Psoas muscle (tissue), 8 donors: ENCODE results near the gene HECA. TPM values are rescaled to one million over a fixed set of nuclear protein-coding genes. Genes with fewer than 3 reads are reported as not detected.
"Not testable (repeated sequence)": the region's sequence is repeated elsewhere in the genome, so short reads cannot be mapped to it uniquely, and the experiment has no call there.

Experiments used
- ATAC-seq, 4 donors: fragments of 200-7000 bp; cut with Tn5 transposase; one replicate each; pipeline ENCODE4 v1.9.1; 2020; ENCODE audit warnings: moderate library complexity in 3 of 4, mild to moderate bottlenecking in 2 of 4
- DNase-seq, 2 donors: peaks; one replicate each; pipeline ENCODE4 v3.0.0-alpha.2; 2020
- H3K27ac ChIP-seq: fragments of 200-600 bp; one replicate; pipeline ENCODE4 v1.8.0; 2022
- H3K27me3 ChIP-seq, 3 donors: fragments of 200-600 bp in 1 of 3; one replicate each; pipeline versions ENCODE4 v1.6.1 to v1.8.0; 2013 to 2022; ENCODE audit warnings: low read length in 2 of 3, mild to moderate bottlenecking in 2 of 3, moderate library complexity in 1 of 3; ENCODE audit not compliant: insufficient read depth in 3 of 3
- H3K36me3 ChIP-seq, 2 donors: fragments of 200-600 bp in 1 of 2; one replicate each; pipeline versions ENCODE4 v1.6.1 to v1.8.0; 2013 to 2022; ENCODE audit warnings: low read depth in 1 of 2, mild to moderate bottlenecking in 1 of 2, moderate library complexity in 1 of 2; ENCODE audit not compliant: insufficient read depth in 1 of 2
- H3K4me1 ChIP-seq: fragments of 200-600 bp; one replicate; pipeline ENCODE4 v1.8.0; 2022
- H3K4me3 ChIP-seq: fragments of 200-600 bp; one replicate; pipeline ENCODE4 v1.8.0; 2022; ENCODE audit warnings: mild to moderate bottlenecking
- H3K9me3 ChIP-seq: fragments of 200-600 bp; one replicate; pipeline ENCODE4 v1.8.0; 2022
- WGBS, 3 donors: extraction: QIAGEN DNeasy Blood & Tissue Kit; methylation state at CpG; one replicate each; pipeline versions ENCODE4 v1.1.6 to v1.1.7; 2013; 5-methylcytosine and 5-hydroxymethylcytosine counted together
- intact Hi-C, 2 donors: fragments of 100-400 bp; cut with DNase I; formaldehyde crosslinking; loops; one replicate each; pipeline versions ENCODE4 v1.11.0 to v1.14.2; 2022
- polyA plus RNA-seq, 3 donors: library from polyadenylated mRNA; stranded (reverse); fragments of 200-250 nt; gene quantifications; one replicate each; pipeline ENCODE4 v1.2.3, GENCODE V29; 2013
- total RNA-seq, 4 donors: library from RNA; stranded (reverse); fragmentation: NEBNext Ultra II Directional in 2 of 4; extraction: Animal tissue kit (Norgen Biotek cat#: 25700) in 2 of 4; gene quantifications; one replicate each; pipeline versions ENCODE4 v1.2.1 to v1.2.4, GENCODE V29; 2021 to 2023
- TF ChIP-seq, protein P1 (sequence below): fragments of 200-600 bp; IDR thresholded peaks from one replicate; pipeline ENCODE4 v1.8.0; 2022; ENCODE audit warnings: antibody characterized with exemption
- donor health status: healthy with polysubstance abuse.
- donor health status: DM: no; HTN: no; CAD: no; lungs with moderate emphysema.
- donor health status: Bipolar disorder and iron deficiency.
- donor health status: healthy.
- donor health status: DM: yes; HTN: yes; CAD: no.
- donor health status: DM: no; HTN: no; CAD: no.
- donor health status: DM: no; HTN: no; CAD: no.
- donor health status: DM: yes; HTN: yes; CAD: no.

HECA gene
- total and polyA plus RNA-seq, 7 donors, result 4.5 to 39.7 (median 32.5) TPM

DNA sequence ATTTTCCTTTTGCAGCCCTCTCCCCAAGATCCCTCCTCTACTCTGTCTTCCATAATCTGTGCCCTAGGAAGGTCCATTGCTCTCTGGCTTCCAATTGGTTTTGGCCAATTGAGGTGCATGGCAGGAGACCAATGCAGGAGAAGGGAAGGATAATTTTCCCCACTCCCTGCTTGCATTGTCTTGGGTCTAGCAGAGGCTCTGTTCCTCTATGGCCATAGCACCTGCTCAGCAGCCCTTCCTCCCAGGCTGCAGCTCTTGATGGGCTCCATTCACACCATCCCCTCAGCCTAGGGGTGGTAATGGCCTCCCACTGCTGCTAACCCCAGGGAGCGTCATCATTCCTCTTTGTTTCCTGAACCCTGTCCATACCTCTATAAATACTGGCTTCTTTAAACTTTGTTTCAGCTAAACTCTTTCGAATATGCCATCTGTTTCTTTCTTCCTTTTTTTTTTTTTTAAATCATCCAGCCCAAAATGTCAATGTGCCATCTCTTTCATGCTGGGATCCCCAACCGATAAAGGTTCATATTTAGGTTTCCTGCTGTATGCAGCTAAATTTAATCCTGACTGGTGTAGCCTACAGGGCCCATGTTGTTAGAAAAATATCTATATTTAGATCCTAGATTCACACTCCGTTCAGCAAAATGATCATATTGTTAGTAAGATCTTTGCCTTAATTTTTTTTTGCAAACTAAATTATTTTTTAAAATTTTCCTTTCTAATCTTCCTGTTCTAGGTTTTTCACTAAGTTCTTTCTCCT lies 63.8 kb downstream of the HECA start:
- no peaks in the 10 kb centered on the region for H3K36me3 ChIP-seq
- H3K4me3 ChIP-seq, result no peak overlapping the region
- 51 to 63% (median 59%) methylated on average over 4 of the region's 4 CpGs for WGBS, 3 donors
- no peaks in the 10 kb centered on the region for H3K9me3 ChIP-seq
- no peaks in the 10 kb centered on the region for H3K27me3 ChIP-seq
- no peaks in the 10 kb centered on the region for H3K4me1 ChIP-seq
- DNase-seq (no peak), ATAC-seq (peak in 2 of 4 donors; percentile 57 to 64)
- TF ChIP-seq, protein P1, sequence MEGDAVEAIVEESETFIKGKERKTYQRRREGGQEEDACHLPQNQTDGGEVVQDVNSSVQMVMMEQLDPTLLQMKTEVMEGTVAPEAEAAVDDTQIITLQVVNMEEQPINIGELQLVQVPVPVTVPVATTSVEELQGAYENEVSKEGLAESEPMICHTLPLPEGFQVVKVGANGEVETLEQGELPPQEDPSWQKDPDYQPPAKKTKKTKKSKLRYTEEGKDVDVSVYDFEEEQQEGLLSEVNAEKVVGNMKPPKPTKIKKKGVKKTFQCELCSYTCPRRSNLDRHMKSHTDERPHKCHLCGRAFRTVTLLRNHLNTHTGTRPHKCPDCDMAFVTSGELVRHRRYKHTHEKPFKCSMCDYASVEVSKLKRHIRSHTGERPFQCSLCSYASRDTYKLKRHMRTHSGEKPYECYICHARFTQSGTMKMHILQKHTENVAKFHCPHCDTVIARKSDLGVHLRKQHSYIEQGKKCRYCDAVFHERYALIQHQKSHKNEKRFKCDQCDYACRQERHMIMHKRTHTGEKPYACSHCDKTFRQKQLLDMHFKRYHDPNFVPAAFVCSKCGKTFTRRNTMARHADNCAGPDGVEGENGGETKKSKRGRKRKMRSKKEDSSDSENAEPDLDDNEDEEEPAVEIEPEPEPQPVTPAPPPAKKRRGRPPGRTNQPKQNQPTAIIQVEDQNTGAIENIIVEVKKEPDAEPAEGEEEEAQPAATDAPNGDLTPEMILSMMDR, result no peak
- no peak overlapping the region for H3K27ac ChIP-seq
- intact Hi-C loops, result no loop called here

DNA sequence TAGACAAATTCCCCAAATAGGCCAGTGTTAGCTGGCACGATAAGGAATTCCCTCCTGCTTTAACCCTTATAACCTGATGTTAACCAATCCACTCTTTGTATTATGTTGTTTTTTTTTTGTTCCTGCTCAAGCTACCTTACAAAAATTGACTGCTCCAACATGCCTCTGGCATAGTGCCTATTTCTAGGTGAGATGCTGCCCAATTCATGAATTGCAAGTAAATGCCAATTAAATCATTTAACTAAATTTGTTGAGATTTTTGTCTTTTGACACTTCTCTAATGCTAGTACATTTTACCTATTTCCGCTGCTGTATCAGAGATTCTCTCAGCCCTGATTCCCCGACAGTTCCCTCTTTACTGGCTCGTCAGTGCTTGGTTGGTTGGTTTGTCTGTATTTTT lies 66.5 kb downstream of the HECA start:
- TF ChIP-seq, protein P1, result no peak
- no peaks in the 10 kb centered on the region for H3K4me1 ChIP-seq
- ATAC-seq (no peak), DNase-seq (no peak)
- H3K4me3 ChIP-seq, result no peak overlapping the region
- 93 to 95% (median 94%) methylated on average over 4 of the region's 4 CpGs for WGBS, 3 donors
- H3K27me3 ChIP-seq, result no peaks in the 10 kb centered on the region
- no peak overlapping the region for H3K27ac ChIP-seq
- intact Hi-C loops, result no loop called here
- no peaks in the 10 kb centered on the region for H3K36me3 ChIP-seq
- peaks cover 8% of the 10 kb centered on the region for H3K9me3 ChIP-seq

DNA sequence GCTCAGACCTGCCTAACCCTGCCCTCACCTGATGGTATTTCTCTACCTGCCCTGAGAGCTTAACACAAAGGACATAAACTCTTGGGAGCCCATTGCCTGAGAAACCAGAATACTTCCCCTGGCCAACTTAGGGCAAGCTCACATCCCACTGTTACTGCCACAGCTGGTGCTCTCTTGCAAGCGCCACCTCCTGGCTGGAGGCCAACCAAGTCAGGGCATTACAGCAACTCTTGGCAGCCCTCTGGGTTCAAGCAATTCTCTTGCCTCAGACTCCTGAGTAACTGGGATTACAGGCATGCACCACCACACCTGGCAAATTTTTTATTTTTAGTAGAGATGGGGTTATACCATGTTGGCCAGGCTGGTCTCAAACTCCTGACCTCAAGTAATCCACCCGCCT lies 70.1 kb downstream of the HECA start:
- no peaks in the 10 kb centered on the region for H3K4me1 ChIP-seq
- no peaks in the 10 kb centered on the region for H3K36me3 ChIP-seq
- H3K27ac ChIP-seq, result no peak overlapping the region
- H3K9me3 ChIP-seq, result peaks cover 14% of the 10 kb centered on the region
- H3K4me3 ChIP-seq, result no peak overlapping the region
- 89 to 95% (median 91%) methylated on average over 2 of the region's 2 CpGs for WGBS, 3 donors
- DNase-seq (no peak), ATAC-seq (peak in 1 of 4 donors; percentile 37)
- TF ChIP-seq, protein P1, result no peak
- H3K27me3 ChIP-seq, result no peaks in the 10 kb centered on the region
- intact Hi-C loops, result no loop called here

DNA sequence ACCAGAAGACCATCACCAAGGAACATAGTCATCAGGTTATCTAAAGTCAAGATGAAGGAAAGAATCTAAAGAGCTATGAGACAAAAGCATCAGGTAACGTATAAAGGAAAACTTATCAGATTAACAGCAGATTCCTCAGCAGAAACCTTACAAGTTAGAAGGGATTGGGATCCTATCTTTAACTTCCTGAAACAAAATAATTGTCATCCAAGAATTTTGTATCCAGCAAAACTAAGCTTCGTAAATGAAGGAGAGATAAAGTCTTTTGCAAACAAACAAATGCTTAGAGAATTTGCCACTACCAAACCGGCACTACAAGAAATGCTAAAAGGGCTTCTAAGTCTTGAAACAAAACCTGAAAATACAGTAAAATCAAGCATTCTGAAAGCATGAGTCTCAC lies 71.0 kb downstream of the HECA start:
- ATAC-seq (no peak), DNase-seq (no peak)
- Histone ChIP-seq H3K4me3 (no peak overlapping the region), H3K9me3 (peaks cover 19% of the 10 kb centered on the region), H3K4me1 (no peaks in the 10 kb centered on the region), H3K27ac (no peak overlapping the region), H3K36me3 (no peaks in the 10 kb centered on the region), H3K27me3 (no peaks in the 10 kb centered on the region)
- intact Hi-C loops, result no loop called here
- TF ChIP-seq, protein P1, result no peak
- WGBS, 3 donors, result 93 to 98% (median 96%) methylated on average over 3 of the region's 3 CpGs

DNA sequence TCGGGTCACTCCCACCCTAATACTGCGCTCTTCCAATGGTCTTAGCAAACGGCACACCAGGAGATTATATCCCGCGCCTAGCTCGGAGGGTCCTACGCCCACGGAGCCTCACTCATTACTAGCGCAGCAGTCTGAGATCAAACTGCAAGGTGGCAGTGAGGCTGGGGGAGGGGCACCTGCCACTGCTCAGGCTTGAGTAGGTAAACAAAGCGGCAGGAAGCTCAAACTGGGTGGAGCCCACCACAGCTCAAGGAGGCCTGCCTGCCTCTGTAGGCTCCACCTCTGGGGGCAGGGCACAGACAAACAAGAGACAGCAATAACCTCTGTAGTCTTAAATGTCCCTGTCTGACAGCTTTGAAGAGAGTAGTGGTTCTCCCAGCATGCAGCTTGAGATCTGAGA lies 75.9 kb downstream of the HECA start:
- H3K4me3 ChIP-seq, ATAC-seq, H3K4me1 ChIP-seq, intact Hi-C loops, DNase-seq, H3K36me3 ChIP-seq, H3K27me3 ChIP-seq, H3K27ac ChIP-seq: not testable (repeated sequence)
- peaks cover 14% of the 10 kb centered on the region for H3K9me3 ChIP-seq
- 79 to 98% (median 95%) methylated on average over 9 to 10 of the region's 10 CpGs for WGBS, 3 donors

DNA sequence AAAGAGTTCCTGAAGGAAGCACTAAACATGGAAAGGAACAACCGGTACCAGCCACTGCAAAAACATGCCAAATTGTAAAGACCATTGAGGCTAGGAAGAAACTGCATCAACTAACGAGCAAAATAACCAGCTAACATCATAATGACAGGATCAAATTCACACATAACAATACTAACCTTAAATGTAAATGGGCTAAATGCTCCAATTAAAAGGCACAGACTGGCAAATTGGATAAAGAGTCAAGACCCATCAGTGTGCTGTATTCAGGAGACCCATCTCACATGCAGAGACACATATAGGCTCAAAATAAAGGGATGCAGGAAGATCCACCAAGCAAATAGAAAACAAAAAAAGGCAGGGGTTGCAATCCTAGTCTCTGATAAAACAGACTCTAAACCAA lies 77.6 kb downstream of the HECA start:
- H3K36me3 ChIP-seq, H3K4me1 ChIP-seq, H3K27me3 ChIP-seq, ATAC-seq, DNase-seq, H3K4me3 ChIP-seq, intact Hi-C loops, H3K27ac ChIP-seq: not testable (repeated sequence)
- WGBS, 3 donors, result no CpG with 5 or more reads among the region's 2 CpGs
- peaks cover 11% of the 10 kb centered on the region for H3K9me3 ChIP-seq
